ENCODE measurements around the gene FLNB. TPM values are rescaled to one million over a fixed set of nuclear protein-coding genes. Genes with fewer than 3 reads are reported as not detected.

FLNB gene
- total RNA-seq (2014; rRNA removed; shearing (Covaris generic)): 126 and 138 TPM in 2 replicates
- polyA plus RNA-seq (2015; cell fraction: cytosol; rRNA removed): 23.9 and 28.8 TPM in 2 replicates
- 927 and 954 TPM in 2 replicates for polyA plus RNA-seq (2015; cell fraction: nucleus; rRNA removed)

GRCh38 chr3:58008141-58009025, at the start of gene FLNB:
FLNB (plus strand) TSS chr3:58008422; CDS start chr3:58008565, 143 bp downstream.
- DNase-seq (ENCODE audit: low read depth): peak; percentile 63

GRCh38 chr3:57958642-57959422, 49.4 kb upstream of the FLNB start:
- DNase-seq (ENCODE audit: low read depth): peak; percentile 87

GRCh38 chr3:57959423-57960173, 48.6 kb upstream of the FLNB start:
- DNase-seq (ENCODE audit: low read depth): peak; percentile 85

- DNase-seq (ENCODE audit: low read depth): no peak
Measured at GRCh38 chr3:57960174-57960505, 48.1 kb upstream of the FLNB start.

GRCh38 chr3:57961177-57961827, 46.9 kb upstream of the FLNB start:
- DNase-seq (ENCODE audit: low read depth): no peak

- peak; percentile 71 for DNase-seq (ENCODE audit: low read depth)
Measured at GRCh38 chr3:57961828-57962447, 46.3 kb upstream of the FLNB start.

GRCh38 chr3:57962448-57962834, 45.8 kb upstream of the FLNB start:
- no peak for DNase-seq (ENCODE audit: low read depth)

- no peak for DNase-seq (ENCODE audit: low read depth)
Measured at GRCh38 chr3:57963811-57964346, 44.3 kb upstream of the FLNB start.

GRCh38 chr3:57966829-57967228, 41.4 kb upstream of the FLNB start:
- DNase-seq (ENCODE audit: low read depth): no peak

- no peak for DNase-seq (ENCODE audit: low read depth)
Measured at GRCh38 chr3:57967590-57967989, 40.6 kb upstream of the FLNB start.

- DNase-seq (ENCODE audit: low read depth): no peak
Measured at GRCh38 chr3:57968501-57968900, 39.7 kb upstream of the FLNB start.

- no peak for DNase-seq (ENCODE audit: low read depth)
Measured at GRCh38 chr3:57971975-57972374, 36.2 kb upstream of the FLNB start.

- no peak for DNase-seq (ENCODE audit: low read depth)
Measured at GRCh38 chr3:57972531-57973111, 35.6 kb upstream of the FLNB start.

- DNase-seq (ENCODE audit: low read depth): no peak
Measured at GRCh38 chr3:57973715-57974477, 34.3 kb upstream of the FLNB start.

GRCh38 chr3:57974796-57975388, 33.3 kb upstream of the FLNB start:
- DNase-seq (ENCODE audit: low read depth): peak; percentile 98

- DNase-seq (ENCODE audit: low read depth): no peak
Measured at GRCh38 chr3:57977818-57978235, 30.4 kb upstream of the FLNB start.

- peak; percentile 48 for DNase-seq (ENCODE audit: low read depth)
Measured at GRCh38 chr3:57978316-57978715, 29.9 kb upstream of the FLNB start.

- DNase-seq (ENCODE audit: low read depth): no peak
Measured at GRCh38 chr3:57980416-57980815, 27.8 kb upstream of the FLNB start.
